ENCODE data around the gene CD7. TPM values are rescaled to one million over a fixed set of nuclear protein-coding genes. Genes with fewer than 3 reads are reported as not detected.

CD7 gene
- total RNA-seq, 4 donors from 2014 or later: 3.0 to 4.4 (median 4.1) TPM

- Histone ChIP-seq H3K27me3 (peaks cover 0 to 61% (median 0%) of the 10 kb centered on the region in 4 donors), H3K4me3 (peak overlapping the region; percentile 37 to 71 (median 58)), H3K9me3 (no peaks in the 10 kb centered on the region), H3K27ac (peak overlapping the region; percentile 69 to 81 (median 80)), H3K4me1 (peaks cover 32 to 84% (median 69%) of the 10 kb centered on the region in 3 donors), H3K36me3 (no peaks in the 10 kb centered on the region)
- no peak for TF ChIP-seq POLR2A (IDR thresholded peaks at IDR 0.05)
- TF ChIP-seq, protein P1, sequence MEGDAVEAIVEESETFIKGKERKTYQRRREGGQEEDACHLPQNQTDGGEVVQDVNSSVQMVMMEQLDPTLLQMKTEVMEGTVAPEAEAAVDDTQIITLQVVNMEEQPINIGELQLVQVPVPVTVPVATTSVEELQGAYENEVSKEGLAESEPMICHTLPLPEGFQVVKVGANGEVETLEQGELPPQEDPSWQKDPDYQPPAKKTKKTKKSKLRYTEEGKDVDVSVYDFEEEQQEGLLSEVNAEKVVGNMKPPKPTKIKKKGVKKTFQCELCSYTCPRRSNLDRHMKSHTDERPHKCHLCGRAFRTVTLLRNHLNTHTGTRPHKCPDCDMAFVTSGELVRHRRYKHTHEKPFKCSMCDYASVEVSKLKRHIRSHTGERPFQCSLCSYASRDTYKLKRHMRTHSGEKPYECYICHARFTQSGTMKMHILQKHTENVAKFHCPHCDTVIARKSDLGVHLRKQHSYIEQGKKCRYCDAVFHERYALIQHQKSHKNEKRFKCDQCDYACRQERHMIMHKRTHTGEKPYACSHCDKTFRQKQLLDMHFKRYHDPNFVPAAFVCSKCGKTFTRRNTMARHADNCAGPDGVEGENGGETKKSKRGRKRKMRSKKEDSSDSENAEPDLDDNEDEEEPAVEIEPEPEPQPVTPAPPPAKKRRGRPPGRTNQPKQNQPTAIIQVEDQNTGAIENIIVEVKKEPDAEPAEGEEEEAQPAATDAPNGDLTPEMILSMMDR (IDR thresholded peaks at IDR 0.05): no peak
- WGBS, 2 donors: 25 to 40% methylated on average over 14 to 19 of the region's 25 CpGs
- DNase-seq: no peak
- intact Hi-C loops (cut with DNase I): no loop called here
These were observed 16.8 kb upstream of the CD7 start for GRCh38 chr17:82334204-82334621.

DNA sequence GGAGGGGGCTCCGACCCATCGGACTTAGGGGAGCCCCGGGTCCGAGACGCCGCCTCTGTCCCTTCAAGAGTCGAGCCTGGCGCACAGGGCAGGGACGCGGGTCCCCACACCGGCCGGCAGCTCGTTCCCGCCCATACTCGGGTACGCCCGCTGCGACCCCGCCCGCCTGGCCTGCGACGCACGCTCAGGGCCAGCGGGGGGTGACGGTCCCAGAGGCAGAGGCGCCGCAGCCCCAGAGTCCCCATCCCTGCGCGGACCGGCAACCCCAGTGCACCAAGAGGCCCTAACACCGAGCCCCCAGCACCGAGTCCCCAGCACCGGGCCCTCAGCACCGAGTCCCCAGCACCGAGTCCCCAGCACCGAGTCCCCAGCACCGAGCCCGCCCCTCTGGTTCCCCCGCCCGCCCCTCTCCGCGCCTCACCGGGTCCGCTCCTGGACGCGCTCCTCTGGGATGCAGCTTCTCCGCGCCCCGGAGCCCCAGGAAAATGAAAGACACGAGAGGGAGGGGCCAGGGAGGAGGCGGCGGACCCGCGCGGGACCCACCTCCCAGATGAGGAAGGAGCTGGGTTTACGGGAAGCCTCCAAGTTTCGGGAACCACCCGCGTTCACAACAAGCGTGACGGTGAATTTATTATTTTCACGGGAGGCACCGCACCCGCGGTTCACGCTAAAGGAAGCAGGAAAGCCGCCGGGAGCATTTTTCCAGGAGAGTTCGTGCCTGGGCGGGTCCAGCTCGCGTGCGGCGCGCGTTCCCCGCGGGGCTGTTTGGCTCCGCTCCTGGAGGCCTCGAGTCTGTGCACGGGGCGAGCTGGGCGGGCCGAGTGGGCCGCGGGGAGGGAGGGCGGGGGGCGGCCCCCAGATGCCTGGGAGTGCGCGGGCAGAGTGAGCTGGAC lies 16.1 kb upstream of the CD7 start, which contains the start of gene SECTM1:
TSS of gene SECTM1 (minus strand) at position 488 of the 893 bp plus-strand sequence. CDS start 6,526 bp downstream, outside the sequence.
- intact Hi-C loops (cut with DNase I): no loop called here
- 0% methylated on average over 3 to 15 of the region's 90 CpGs for WGBS, 2 donors
- no peak for DNase-seq
- H3K27me3 ChIP-seq: peaks cover 0 to 66% (median 0%) of the 10 kb centered on the region in 4 donors
- H3K4me3 ChIP-seq: peak within 1 kb of the TSS; percentile 37 to 71 (median 58)
- no peak for TF ChIP-seq POLR2A (IDR thresholded peaks at IDR 0.05)
- TF ChIP-seq, protein P1 (IDR thresholded peaks at IDR 0.05): no peak
- no peaks in the 10 kb centered on the region for H3K9me3 ChIP-seq
- peak within 1 kb of the TSS; percentile 69 to 81 (median 80) for H3K27ac ChIP-seq
- peaks cover 27 to 79% (median 63%) of the 10 kb centered on the region in 3 donors for H3K4me1 ChIP-seq
- no peaks in the 10 kb centered on the region for H3K36me3 ChIP-seq

DNA sequence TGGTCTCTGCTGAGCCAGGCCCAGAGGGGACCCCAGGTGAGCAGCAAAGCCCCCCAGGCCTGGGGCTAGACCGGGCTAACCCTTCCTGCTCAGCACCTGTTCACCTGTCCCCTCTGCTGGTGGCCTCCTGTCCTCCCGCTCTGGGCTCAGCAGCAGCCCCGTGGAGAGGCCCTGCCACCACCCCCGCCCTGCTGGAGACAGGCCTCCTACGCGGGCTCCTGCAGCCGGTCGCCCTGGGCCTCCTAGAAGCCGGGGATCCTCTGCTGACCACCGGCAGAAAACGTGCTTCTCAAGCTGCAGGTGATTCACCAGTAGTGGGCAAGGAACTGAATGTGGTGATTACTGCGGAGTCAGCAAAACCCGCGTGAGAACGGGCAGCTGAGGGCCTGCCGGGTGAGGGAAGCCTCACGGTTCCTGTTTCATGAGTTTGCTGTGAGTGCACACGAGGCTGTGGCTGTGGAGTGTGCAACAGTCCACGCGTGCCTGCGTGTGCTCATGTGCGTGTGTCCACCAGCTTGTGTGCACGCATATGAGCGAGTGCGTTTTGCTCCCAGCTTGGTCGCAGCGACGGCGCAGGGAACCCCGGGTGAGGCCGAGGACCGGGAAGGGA lies 15.4 kb upstream of the CD7 start:
- intact Hi-C loops (cut with DNase I): no loop called here

GRCh38 chr17:82331345-82331939 lies 14.0 kb upstream of the CD7 start:
- TF ChIP-seq POLR2A (IDR thresholded peaks at IDR 0.05): no peak
- TF ChIP-seq, protein P1 (IDR thresholded peaks at IDR 0.05): no peak
- intact Hi-C loops (cut with DNase I): no loop called here
- Histone ChIP-seq H3K27me3 (peaks cover 0 to 76% (median 0%) of the 10 kb centered on the region in 4 donors), H3K27ac (no peak overlapping the region), H3K4me3 (peak overlapping the region in 1 of 4 donors; percentile 71), H3K4me1 (peaks cover 27 to 84% (median 59%) of the 10 kb centered on the region in 3 donors), H3K9me3 (no peaks in the 10 kb centered on the region), H3K36me3 (no peaks in the 10 kb centered on the region)
- no peak for DNase-seq
- 52 to 66% methylated on average over 20 to 22 of the region's 25 CpGs for WGBS, 2 donors

More for the DNA sequence above, 15.4 kb upstream of the CD7 start:
- no peak for TF ChIP-seq POLR2A (IDR thresholded peaks at IDR 0.05)
- TF ChIP-seq, protein P1 (IDR thresholded peaks at IDR 0.05): no peak
- no peak for DNase-seq
- no peaks in the 10 kb centered on the region for H3K36me3 ChIP-seq
- no peaks in the 10 kb centered on the region for H3K9me3 ChIP-seq
- H3K27me3 ChIP-seq: peaks cover 0 to 72% (median 0%) of the 10 kb centered on the region in 4 donors
- peak overlapping the region; percentile 37 to 71 (median 58) for H3K4me3 ChIP-seq
- H3K4me1 ChIP-seq: peaks cover 27 to 82% (median 61%) of the 10 kb centered on the region in 3 donors
- 4 to 51% methylated on average over 2 to 10 of the region's 32 CpGs for WGBS, 2 donors
- peak overlapping the region; percentile 69 to 81 (median 80) for H3K27ac ChIP-seq

Measured in esophagus squamous epithelium (tissue), 5 donors.